Posterior vena cava (tissue), 2 donors: Measurements from ENCODE around the gene MAP2K6. TPM values are rescaled to one million over a fixed set of nuclear protein-coding genes. Genes with fewer than 3 reads are reported as not detected.

Experiments used
- DNase-seq: peaks from one replicate; pipeline ENCODE4 v3.0.0-alpha.2; 2020; ENCODE audit warnings: low spot score
- intact Hi-C, 2 donors: fragments of 100-400 bp; cut with DNase I; formaldehyde crosslinking; loops; one replicate each; pipeline versions ENCODE4 v1.14.1 to v1.14.2; 2022 to 2023
- total RNA-seq, 2 donors: library from RNA; stranded (reverse); fragmentation: NEBNext Ultra II Directional; extraction: Animal tissue kit (Norgen Biotek cat#: 25700); gene quantifications; one replicate each; pipeline ENCODE4 v1.2.1, GENCODE V29; 2021
- donor health status: DM: yes; HTN: yes; CAD: no.
- donor health status: DM: yes; HTN: yes; CAD: no.

MAP2K6 gene
- total RNA-seq, 2 donors from 2014 or later = 2.2 to 7.7 TPM

DNA sequence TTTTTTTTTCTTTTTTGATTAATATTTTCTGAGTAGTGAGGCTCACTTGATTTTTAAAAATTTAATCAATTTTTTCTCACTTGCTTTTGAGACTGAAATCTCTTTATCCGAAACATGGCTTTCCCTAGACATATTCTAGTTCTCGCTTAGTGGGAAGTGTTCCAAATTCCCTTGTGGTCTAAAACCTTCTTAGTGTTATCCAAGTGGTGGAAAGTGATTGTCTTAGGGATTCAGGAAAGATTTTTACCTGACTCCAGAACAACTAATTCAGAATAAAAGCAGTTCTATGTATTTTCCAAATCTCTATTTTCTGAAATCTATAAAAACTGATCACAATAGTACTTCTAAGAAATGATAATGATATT lies 178.8 kb downstream of the MAP2K6 start:
- no peak for DNase-seq
- intact Hi-C loops = no loop called here

DNA sequence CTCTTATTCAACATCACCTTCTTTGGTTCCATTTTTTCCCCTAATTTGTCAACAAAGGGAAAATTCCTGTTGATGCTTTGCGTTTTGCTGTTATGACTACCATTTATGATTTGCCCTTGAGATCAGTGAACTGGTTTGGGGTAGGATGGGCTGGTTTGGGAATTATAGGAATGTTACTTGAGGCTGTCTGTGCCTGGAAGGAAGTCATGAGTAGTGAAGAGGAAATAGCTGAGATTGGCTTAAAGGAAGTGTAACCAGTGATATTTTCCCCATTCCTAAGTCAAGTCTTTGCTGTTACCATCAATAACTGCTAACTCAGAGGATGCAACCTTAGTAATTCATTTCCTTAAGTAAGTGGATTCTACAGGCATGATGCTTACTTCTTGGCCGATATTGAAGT lies 179.2 kb downstream of the MAP2K6 start:
- intact Hi-C loops = no loop called here

DNA sequence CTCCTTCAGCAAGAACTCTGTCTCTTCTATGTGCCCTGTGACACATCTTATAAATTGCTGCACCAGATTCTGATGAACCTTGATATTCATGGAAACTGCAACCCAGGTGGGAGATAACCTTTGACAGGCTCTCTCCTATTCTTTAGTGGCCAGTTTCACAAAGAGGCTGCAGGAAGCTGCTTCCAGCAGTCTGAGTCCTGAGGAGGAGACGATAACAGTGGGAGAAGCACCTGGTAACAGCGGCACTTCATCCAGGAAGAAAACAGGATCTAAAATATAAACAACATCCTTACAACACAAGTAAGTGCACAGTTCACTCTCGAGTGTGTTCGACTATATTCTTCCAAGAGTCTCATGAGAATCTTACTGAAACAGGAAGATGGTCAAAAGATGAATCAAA lies 180.1 kb downstream of the MAP2K6 start:
- no peak for DNase-seq

More for the DNA sequence above, 179.2 kb downstream of the MAP2K6 start:
- DNase-seq = no peak

DNA sequence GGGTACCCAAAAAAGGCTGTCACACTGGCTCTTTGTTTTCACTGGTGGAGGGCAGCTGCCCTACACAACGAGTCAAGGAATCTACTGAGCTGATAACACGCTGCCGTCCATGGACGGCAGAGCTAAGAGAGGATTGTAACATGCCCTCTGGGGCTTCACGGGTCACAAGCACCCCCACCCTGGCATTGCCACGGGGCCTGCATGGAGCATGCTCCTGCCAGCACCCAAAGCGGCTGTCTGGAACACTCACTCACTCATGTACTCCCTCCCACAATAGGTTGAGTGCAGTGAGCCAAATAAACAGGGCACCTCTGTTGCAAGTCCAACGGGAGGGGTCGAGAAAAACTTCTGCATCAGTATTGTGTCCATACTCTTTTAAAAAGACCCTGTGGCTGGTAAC lies 181.6 kb downstream of the MAP2K6 start:
- intact Hi-C loops = no loop called here
- no peak for DNase-seq

More for the DNA sequence above, 180.1 kb downstream of the MAP2K6 start:
- intact Hi-C loops = no loop called here

DNA sequence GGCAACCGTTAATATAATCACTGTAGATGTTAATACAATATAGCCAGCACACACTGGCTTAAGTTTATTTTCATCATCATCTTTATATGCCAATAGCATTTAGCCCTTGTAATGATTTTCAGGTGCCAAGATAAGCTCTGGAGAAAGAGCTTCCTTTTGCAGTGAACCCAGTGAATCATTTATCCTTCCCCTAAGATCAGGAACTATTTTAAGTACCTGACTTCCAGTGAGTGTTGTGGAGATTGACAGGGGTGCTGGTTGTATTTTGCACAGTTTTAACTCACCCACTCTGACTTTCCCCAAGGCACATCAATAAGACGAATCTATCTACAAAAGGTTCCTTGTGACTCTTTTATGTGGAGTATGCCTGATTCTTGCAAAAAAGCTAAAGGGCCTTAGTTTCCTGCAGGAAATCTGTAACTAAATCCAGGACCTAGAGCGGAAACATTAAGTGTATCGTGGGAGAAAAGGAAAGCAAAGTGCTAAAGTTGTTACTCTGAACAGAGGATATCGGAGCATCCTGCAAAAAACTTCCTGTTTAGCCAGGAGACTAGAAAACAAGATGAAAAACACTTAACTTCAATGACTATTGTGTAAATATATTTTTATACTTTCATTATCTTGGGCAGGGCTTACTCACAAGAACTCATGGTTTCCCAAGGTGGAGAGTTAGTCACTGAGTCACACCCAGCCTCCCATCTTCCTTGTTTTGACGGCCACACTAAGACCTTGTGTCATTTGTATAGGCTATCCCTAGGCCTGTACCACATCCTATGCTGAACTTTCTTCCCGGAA lies 183.6 kb downstream of the MAP2K6 start:
- DNase-seq = no peak
- intact Hi-C loops = no loop called here

DNA sequence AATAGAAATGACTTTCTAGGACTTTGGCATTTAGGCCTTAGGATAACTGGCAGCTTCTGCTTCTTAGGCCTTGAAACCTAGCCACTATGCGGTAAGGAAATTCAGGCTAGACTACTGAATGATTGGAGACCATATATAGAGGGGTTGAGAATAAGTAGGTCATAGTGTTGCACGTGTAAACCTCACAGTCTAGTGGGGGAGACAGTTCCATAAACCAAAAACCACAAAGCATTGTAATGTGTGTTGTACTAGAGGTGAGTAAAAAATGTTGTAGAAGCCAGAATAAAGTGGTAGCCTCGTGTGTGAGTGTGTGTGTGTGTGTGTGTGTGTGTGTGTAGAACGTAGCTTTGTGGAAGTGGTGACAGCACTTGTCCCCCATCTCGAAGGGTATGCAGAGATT lies 188.5 kb downstream of the MAP2K6 start:
- DNase-seq = no peak
- intact Hi-C loops = loop anchor here in 1 of 2 donors (10.0 kb wide), 1 partner anchor 542 kb away; no protein-coding TSS in a partner anchor

Other genes with a start within 250 kb of the MAP2K6 start
- gene ABCA10, start 185.9 kb upstream of the MAP2K6 start, total RNA-seq = 10 to 100 TPM; 11.2 to 17.2 TPM
- 10 to 100 TPM; 14.7 to 16.7 TPM for gene ABCA5, start 87.6 kb upstream of the MAP2K6 start, total RNA-seq